Retinal pigment epithelial cell (primary cell): ENCODE measurements around the gene SPACA4.

Experiments used
- DNase-seq: peaks from one replicate; pipeline ENCODE4 v3.0.0-alpha.2; 2010; ENCODE audit warnings: low read depth
- H3K4me3 ChIP-seq: 2 replicates; pipeline ENCODE4 v1.5.1; 2011; ENCODE audit warnings: mild to moderate bottlenecking, low read length, control low read depth, moderate library complexity
- TF ChIP-seq, protein P1 (sequence below): conservative IDR thresholded peaks from 2 replicates; pipeline ENCODE4 v1.5.1; 2011; ENCODE audit warnings: low read depth, low read length, control low read depth, inconsistent platforms

SPACA4 gene

DNA sequence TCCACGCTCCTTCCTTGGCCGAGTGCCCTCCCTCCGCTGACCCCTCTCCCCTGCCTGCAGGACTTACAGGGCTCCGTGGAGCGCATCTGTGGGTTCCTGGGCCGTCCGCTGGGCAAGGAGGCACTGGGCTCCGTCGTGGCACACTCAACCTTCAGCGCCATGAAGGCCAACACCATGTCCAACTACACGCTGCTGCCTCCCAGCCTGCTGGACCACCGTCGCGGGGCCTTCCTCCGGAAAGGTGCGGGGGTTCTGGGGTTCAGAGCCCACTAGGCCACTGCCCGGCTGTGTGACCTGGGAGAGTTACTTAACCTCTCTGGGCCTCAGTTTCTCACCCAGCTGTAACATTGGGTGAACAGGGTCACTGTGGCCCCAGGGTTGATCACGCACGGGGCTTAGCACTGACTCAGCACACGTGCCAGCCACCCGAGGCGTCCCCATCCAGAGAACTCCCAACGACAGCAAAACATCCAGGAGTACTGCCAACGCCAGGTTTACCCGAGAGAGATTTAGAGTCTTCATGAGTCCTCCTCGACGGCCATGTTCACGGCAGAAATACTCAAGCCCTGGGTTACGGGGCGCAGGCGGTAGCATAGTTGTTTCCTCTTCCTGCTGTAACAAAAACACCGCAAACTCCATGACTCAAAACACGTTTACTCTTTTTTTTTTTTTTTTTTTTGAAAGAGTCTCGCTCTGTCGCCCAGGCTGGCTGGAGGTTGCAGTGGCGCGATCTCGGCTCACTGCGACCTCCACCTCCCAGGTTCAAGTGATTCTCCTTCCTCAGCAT, 9.7 kb upstream of the SPACA4 start:
- no peak overlapping the region for H3K4me3 ChIP-seq
- TF ChIP-seq, protein P1, sequence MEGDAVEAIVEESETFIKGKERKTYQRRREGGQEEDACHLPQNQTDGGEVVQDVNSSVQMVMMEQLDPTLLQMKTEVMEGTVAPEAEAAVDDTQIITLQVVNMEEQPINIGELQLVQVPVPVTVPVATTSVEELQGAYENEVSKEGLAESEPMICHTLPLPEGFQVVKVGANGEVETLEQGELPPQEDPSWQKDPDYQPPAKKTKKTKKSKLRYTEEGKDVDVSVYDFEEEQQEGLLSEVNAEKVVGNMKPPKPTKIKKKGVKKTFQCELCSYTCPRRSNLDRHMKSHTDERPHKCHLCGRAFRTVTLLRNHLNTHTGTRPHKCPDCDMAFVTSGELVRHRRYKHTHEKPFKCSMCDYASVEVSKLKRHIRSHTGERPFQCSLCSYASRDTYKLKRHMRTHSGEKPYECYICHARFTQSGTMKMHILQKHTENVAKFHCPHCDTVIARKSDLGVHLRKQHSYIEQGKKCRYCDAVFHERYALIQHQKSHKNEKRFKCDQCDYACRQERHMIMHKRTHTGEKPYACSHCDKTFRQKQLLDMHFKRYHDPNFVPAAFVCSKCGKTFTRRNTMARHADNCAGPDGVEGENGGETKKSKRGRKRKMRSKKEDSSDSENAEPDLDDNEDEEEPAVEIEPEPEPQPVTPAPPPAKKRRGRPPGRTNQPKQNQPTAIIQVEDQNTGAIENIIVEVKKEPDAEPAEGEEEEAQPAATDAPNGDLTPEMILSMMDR: no peak
- DNase-seq: no peak

DNA sequence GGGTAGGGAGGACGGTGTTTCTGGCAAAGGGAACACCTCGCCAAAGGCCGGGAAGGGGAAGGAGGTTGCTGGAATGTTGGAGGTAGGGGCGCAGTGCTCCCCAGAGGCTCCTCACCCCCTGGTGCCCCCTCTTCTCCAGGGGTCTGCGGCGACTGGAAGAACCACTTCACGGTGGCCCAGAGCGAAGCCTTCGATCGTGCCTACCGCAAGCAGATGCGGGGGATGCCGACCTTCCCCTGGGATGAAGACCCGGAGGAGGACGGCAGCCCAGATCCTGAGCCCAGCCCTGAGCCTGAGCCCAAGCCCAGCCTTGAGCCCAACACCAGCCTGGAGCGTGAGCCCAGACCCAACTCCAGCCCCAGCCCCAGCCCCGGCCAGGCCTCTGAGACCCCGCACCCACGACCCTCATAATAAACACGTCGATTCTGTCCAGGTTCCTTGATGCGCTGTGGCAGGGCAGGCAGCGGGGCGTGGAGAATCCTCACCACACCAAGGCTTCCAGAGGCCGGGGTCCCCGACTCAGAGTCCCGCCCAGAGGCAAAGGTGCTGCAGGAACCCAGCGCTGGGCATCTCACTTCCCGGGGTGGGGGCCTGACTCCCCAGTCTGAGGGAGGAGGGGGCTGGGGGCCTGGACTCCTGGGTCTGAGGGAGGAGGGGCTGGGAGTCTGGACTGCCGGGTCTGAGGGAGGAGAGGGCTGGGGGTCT, 7.4 kb upstream of the SPACA4 start:
- TF ChIP-seq, protein P1: no peak
- H3K4me3 ChIP-seq: no peak overlapping the region
- DNase-seq: no peak

DNA sequence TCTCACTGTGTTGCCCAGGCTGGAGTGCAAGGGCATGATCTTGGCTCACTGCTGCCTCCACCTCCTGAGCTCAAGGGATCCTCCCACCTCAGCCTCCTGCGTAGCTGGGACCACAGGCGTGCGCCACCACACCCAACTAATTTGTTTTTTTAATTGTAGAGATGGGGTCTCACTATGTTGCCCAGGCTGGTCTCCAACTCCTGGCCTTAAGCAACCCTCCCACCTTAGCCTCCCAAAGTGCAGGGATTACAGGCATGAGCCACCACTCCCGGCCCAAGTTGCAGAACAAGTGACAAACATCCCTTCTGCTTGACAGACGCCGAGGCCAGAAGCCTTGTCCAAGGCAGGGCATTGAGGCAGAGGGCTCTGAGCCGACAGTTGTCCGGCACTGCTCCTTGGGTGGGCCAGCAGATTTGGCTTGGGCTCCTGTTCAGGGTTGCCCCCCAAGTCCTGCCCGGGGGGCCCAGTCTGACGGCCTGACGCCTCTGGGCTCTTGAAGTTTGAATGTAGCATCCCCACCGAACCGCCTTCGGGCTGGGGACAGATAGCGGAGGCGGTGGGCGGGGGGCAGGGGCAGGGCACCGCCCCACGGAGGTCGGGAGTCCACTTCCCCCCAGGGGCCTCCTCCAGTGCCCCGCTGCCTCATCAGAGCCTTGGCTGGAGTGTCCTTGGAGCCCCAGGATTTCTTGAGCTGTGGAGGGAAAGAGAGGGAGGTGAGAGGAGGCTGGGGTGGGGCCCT, 5.7 kb upstream of the SPACA4 start:
- no peak for DNase-seq
- TF ChIP-seq, protein P1: no peak
- no peak overlapping the region for H3K4me3 ChIP-seq

DNA sequence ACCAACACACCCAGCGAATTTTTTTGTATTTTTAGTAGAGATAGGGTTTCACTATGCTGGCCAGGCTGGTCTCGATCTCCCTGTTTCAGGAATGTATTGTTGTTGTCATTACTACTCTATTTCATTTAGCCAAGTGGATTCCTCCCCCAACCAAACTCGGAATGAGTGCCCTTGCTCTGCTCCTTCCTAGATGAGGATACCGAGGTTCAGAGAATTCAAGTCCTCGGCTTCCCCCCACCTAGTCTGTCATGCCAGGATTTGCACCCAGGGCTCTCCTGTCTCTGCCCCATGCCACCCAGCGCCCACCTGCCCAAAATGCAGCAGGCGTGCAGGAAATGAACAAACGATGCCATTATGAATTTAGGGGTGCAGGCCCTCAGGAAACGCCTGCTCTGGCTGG, 3.5 kb upstream of the SPACA4 start:
- no peak overlapping the region for H3K4me3 ChIP-seq
- TF ChIP-seq, protein P1: no peak
- no peak for DNase-seq

DNA sequence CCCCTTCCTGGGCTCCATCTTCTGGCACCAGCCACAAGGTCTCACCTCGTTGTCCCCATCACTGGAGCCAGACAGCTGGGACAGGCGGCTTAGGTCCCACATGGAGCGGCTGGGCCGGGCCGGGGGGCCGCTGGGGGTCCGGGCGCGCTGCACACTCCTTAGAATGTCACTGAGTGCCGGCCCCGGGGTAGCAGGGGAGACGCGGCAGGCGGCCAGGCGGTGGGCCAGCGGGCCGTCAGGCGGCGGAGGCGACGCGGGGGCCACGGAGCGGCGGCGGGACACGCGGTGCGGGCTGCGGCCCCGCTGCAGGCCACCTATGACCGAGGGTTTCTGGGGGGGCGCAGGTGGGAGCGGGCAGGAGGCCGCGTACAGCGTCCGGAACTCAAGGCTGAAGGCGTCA, 3.1 kb upstream of the SPACA4 start:
- DNase-seq: no peak
- TF ChIP-seq, protein P1: no peak
- H3K4me3 ChIP-seq: no peak overlapping the region

DNA sequence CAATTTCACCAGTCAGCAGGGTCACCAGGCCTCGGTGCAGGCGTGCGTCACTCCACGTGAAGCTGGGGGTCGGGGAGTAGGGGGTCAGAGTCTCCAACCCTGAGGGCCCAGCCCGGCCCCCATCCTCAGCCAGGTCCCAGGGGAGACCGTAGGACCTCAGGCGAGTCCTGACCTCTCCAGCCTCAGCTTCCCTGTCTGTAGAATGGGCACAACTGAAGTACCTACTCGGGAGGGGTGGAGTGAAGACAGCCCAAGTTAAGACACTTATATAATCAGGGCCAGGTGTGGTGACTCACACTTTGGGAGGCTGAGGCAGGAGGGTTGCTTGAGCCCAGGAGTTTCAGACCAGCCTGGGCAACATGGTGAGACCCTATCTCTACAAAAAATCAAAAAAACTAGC, 2.7 kb upstream of the SPACA4 start:
- DNase-seq: no peak
- TF ChIP-seq, protein P1: no peak

More for the DNA sequence above, 2.7 kb upstream of the SPACA4 start:
- H3K4me3 ChIP-seq: no peak overlapping the region
